Islet of Langerhans (tissue), 1 donor: ENCODE results near the gene ZMYND11.

Experiments used
- FAIRE-seq: peaks from one replicate; lab custom pipeline; 2011; peaks lifted over from hg19 to GRCh38; lab: Jason Lieb, UNC

ZMYND11 gene

GRCh38 chr10:200405-200804, 65.2 kb downstream of the ZMYND11 start:
- no peak for FAIRE-seq

DNA sequence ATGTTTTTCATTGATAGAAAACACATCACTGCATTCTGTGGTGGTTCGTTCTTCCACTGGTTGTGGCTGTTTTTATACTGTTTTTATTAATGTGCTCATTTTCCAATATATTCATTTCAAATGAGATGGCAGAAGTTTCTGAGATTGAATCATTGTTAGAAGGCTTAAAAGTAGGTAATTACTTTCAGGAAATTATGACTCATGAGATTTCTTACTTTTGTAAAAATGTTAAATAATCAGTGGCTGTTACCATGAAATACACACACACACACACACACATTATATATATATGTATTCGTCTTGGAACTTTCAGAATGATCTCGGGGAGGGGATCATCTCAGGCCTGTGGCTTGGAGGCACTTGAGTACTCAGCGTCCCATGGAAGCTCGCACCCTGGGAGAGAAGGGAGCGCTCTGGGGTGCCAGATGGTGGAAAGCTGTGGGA, 66.1 kb downstream of the ZMYND11 start:
- peak; percentile 17 for FAIRE-seq

GRCh38 chr10:208616-209015, 73.4 kb downstream of the ZMYND11 start:
- no peak for FAIRE-seq

DNA sequence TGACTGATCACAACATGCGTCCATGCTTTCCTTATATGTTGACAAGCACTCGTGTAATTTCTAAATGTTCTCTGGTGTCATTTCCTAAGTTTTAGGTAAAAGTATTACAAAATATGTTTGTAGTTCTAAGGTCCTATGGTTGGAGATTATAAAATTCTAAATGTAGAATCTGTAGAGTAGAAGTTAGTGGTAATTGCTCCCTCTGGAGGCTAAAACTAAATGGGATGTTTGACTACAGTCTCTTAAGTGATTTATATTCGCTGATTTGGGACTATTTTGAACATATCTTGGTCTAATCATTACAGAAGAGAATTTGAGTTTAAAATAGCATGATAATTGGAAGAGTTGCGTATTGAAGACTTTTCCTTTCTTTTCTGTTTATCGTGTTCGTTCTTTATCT, 74.1 kb downstream of the ZMYND11 start:
- FAIRE-seq: peak; percentile 13

- no peak for FAIRE-seq
These were observed 75.0 kb downstream of the ZMYND11 start for GRCh38 chr10:210297-210696.

- no peak for FAIRE-seq
These were observed 80.2 kb downstream of the ZMYND11 start for GRCh38 chr10:215444-215843.

- peak; percentile 66 for FAIRE-seq
These were observed 83.5 kb downstream of the ZMYND11 start for GRCh38 chr10:218798-219197.

DNA sequence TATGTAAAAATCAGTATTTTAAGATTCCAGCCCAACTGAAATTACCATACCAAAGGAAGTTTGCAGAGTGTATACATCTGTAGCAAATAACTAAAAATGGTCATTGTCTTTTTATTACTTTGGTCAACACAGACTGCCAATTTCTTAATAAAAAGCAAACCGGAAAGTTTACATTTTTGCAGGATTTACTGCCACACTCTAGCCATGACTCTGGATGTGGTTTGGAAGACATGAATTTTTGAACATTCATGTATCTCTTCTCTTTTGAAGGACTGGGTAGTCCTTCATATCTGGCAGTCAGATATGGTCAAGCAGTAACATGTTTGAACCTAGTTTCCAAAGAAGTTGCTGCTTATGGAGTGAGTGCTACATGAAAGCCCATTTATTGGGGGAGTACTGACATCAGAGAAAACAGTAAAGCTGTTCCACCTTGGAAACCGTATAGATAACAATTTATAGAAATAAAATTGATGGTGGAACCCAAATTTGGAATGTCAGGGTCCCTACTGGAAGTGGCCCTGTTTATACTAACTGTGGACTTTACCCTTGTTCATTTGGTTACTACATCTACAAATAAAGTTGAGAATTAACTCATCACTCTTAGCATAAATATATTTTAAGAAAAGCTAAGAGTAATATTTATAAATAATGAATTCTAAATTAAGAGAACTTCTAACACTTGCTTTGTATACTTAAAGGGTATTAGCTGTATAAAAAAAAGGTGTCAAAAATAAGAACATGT, 84.6 kb downstream of the ZMYND11 start:
- no peak for FAIRE-seq

DNA sequence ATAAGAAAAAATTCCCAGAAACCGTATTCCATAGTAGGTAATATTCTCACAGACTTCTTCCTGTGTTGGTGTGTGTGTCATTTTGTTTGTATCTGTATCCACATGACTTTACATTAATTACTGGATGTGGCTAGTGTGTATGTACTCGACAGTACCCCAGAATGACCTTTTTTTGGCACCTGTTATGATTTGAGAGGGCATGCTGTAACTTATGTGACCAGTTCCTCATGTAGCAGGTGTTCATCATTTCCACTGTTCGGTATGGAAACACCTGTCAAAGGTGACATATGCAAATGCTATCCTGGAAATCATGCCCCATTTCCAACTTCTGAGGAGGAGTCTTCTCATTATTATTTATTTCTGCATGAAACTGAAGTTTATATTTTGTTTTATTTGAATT, 89.3 kb downstream of the ZMYND11 start:
- FAIRE-seq: no peak

GRCh38 chr10:226018-226417, 90.8 kb downstream of the ZMYND11 start:
- no peak for FAIRE-seq

DNA sequence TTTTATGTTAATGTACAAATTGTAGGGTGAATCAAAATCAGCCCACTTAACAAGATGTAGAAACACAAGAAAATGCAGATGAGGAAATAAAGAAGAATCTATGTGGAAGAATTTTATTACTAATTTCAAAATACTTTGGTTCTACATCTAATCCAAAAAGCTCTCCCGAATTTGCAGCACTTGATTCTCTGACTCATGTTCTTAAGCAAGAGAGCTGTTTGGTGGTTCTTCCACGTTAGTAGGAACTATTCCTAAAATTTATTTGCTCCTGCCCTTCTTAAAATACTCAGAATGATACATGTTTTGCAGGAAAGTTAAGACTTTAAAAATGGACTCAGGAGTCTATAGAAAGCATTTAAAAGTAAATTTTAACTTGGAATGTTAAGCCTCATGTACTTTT, 91.8 kb downstream of the ZMYND11 start:
- no peak for FAIRE-seq

DNA sequence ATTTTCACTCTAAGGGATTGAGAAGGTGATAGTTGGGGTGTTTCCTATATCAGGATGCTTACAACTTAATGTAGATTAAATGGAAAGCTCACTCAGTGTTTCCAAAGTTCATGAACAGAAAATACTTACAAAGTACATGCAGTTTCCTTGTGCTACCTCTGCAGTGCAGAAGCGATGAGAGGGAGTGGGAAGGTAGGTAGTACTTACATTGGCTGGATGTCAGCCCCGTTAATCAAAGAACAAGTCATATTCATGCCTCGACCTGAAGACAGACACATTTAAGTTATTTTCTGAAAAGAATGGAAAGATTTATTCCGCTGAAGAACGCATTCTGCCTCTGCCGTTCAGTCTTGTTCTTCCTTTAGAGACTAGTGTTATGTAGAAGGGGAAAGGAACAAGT, 93.1 kb downstream of the ZMYND11 start:
- FAIRE-seq: no peak

DNA sequence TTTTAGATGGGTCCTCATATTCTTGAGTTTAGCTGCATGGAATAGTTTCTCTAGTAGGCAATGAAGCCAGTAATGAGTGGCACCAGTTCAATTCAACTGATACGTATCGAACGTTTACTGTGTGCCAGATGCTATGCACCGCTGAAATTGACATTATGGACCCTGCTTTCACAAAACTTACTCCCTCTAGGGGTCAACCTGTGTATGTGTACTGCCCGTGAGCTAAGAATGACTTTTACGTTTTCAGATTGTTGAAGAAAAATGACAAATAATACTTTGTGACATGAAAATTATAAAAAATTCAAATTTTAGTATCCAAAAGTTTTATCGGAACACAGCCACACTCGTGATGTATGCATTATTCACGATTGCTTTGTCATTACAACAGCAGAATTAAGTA, 95.5 kb downstream of the ZMYND11 start:
- no peak for FAIRE-seq

- no peak for FAIRE-seq
These were observed 96.8 kb downstream of the ZMYND11 start for GRCh38 chr10:232061-232460.

GRCh38 chr10:232878-233277, 97.6 kb downstream of the ZMYND11 start:
- FAIRE-seq: no peak

DNA sequence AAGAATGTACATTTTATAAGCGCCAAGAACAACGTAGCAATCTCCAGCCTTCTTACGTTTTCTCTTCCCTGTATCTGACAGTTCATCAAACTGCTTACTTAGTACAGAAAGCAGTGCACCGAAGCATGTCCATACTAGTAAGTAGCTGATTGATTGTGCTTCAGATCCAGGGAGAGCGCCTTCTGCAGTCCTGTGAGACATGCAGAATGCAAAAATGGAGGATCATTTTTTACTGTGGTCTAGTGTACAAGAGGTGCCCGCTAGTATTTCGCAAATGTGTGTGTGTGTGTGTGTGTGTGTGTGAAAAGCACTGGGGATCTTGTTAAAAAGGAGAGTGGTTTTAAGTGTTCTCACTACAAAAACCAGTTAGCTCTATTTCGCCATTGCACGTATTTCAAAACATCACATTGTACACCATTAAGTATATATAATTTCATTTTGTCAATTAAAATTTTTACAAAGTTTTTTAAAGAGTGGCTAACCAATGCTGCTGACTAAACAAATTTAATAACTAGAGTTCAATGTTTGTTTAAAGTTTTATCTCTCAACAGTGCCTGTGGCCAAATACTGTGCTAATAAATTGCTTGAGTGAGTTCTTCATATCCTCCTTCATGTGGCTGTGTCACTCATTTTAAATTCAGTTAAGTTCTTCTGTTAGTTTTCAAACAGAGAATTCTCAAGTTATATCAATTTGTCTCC, 99.6 kb downstream of the ZMYND11 start:
- FAIRE-seq: peak; percentile 93

- FAIRE-seq: peak; percentile 17
These were observed 100.7 kb downstream of the ZMYND11 start for GRCh38 chr10:235915-236314.

GRCh38 chr10:239109-239508, 103.9 kb downstream of the ZMYND11 start:
- FAIRE-seq: no peak

- no peak for FAIRE-seq
These were observed 106.2 kb downstream of the ZMYND11 start for GRCh38 chr10:241451-241850.

GRCh38 chr10:241966-242643, 106.8 kb downstream of the ZMYND11 start:
- no peak for FAIRE-seq

DNA sequence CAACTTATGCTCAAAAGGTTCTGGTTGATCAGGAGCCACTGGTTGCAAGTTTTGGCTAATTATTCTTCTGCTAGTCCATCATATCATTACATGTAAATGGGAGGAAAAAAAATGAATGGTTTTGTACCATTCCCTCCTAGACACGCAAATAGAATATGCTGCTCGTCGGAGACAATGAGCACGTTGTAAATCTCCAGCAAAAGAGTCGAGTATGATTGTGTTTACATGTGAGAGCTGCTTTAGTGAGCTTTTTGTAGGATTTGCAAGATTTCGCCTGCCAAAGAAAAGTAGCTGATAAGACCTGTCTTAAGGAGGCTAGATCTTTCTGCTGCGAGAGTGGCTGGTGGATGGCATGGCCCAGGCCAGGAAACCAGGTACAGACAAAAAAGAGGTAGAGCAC, 109.0 kb downstream of the ZMYND11 start:
- no peak for FAIRE-seq

DNA sequence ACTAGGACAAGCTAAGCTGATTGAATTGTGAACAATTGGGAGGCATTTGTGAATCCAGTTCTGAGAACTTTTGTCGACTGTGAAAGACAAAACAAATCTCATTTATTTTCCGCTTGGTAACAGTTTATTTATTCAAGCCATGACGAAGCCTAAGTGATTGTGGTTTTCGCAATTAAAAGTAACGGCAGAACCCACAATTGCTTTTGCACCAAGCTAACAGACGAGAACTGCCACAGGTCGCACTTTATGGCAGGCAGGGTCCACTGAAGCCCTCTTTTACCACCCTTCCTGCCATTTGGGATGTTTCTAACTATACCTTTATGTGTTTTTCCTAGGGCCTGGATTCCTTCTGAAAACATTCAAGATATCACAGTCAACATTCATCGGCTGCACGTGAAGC, 111.2 kb downstream of the ZMYND11 start:
- no peak for FAIRE-seq

- FAIRE-seq: no peak
These were observed 112.2 kb downstream of the ZMYND11 start for GRCh38 chr10:247480-247879.
